GM19455 (cell line): ENCODE data around the gene KDM4C.
"Not testable (repeated sequence)": the region's sequence is repeated elsewhere in the genome, so short reads cannot be mapped to it uniquely, and the experiment has no call there.

Source experiments
- ATAC-seq: cut with Tn5 transposase; IDR thresholded peaks from one replicate; pipeline ENCODE4 v1.9.1; 2021; ENCODE audit not compliant: unreplicated experiment

KDM4C gene

GRCh38 chr9:7154003-7154619, 396.3 kb downstream of the KDM4C start:
- ATAC-seq, result no peak

DNA sequence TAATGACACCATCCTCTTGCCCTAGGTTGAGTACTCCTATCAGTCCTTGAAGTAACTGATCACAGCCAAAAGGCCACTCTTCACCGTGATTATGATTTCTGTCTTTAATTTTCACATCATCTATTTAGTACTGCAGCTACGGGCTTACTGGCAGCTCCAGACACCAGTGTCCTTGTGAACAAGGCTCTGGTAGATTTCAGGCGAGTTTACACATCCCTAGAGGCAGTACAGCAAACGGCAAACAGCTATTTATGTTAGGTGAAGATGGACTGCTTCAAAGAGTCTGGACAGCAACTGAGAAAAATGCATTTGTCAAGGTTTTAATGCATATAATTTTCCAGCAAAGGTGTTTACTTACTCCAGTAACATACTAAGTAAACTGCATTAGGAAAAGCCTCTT, 396.9 kb downstream of the KDM4C start:
- ATAC-seq, result no peak

- ATAC-seq, result no peak
Measured at GRCh38 chr9:7161469-7161868, 403.7 kb downstream of the KDM4C start.

DNA sequence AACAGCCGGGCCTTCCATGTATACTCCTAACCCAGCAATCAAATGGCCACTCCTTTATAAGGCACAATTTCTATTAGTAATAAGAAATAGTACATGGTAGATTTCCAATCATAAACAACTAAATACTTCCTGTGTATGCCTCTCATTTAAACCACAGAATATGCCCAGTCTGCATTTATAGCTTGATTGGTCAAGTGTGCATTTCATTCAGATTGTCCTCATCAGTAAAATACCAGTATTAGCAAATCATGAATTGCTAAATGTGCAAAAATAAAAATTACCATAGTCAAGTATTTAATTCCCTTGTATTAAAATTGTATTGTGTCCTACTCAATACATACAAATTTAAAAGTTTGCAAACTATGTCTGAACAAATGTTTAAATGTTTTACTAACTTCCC, 406.2 kb downstream of the KDM4C start:
- no peak for ATAC-seq

- no peak for ATAC-seq
Measured at GRCh38 chr9:7164440-7165330, 406.9 kb downstream of the KDM4C start.

DNA sequence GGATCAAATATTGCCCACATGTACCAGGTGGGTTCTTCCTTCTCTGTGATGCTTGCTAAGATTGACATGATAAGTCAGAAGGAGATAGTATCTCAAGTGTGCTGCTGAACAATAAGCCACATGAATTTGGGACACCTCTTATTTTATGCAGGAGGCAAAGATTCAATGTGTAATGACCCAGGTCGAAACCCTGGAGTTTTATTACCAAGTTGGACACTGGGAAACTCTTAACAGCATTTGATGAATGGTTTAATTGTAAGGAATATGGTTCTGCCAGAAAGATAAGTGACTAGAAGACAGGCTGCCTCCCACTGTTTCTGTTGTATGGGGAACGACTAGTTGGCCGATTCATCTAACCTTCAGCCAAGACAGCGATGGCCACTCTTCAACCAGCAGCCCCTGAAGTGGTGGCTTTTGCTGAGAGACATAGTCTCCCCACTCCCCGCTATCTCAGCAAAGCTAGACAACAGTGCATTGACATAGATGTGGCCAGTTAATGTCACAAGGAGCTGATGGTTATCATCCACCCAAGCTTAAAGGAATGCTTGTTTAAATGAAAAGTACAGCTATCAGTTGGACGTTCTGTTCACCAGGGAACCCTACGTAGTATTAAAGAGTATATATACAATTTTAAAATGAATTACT, 407.7 kb downstream of the KDM4C start:
- ATAC-seq, result no peak

DNA sequence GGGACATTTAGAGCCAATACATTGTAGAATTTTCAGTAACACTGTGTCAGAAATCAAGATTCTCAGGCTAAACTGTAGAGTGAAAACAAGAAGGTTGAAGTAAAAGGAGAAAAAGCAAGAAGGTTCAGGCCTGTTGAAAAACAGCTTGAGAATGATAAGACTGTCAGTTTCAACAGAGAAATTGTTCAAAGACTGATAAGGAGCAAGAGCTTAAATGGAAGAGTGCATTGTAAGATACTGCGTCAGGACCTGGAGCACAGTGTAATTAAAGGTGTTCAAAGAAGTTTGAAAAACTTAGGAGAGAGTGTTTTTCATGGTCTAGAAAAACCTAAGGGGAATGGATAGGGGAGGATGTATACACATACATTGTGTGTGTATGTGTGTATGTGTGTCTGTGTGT, 408.3 kb downstream of the KDM4C start:
- no peak for ATAC-seq

GRCh38 chr9:7169717-7170389, 412.1 kb downstream of the KDM4C start:
- no peak for ATAC-seq

- no peak for ATAC-seq
Measured at GRCh38 chr9:7171396-7172153, 413.8 kb downstream of the KDM4C start.

- no peak for ATAC-seq
Measured at GRCh38 chr9:7172154-7173115, 414.7 kb downstream of the KDM4C start.

DNA sequence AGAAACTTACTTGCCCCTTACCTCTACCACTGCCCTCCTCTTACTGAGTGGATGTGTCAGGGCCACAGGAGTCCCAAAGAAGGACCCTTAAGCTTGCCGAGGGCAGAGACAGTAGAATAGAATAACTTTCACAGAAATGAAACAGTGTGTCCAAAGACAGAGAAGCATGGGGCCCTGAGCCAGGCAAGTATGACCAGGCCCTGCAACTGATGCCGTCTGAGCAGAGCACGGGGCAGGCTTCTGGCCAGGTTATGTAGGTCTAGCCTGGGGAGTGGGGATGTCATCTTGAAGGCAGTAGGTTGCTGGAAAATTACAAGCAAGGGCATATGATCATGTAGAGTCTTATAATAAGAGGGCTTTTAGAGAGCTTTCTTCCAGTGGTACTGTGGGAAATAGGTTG, 415.4 kb downstream of the KDM4C start:
- no peak for ATAC-seq

- ATAC-seq, result no peak
Measured at GRCh38 chr9:7174301-7174700, 416.5 kb downstream of the KDM4C start.

DNA sequence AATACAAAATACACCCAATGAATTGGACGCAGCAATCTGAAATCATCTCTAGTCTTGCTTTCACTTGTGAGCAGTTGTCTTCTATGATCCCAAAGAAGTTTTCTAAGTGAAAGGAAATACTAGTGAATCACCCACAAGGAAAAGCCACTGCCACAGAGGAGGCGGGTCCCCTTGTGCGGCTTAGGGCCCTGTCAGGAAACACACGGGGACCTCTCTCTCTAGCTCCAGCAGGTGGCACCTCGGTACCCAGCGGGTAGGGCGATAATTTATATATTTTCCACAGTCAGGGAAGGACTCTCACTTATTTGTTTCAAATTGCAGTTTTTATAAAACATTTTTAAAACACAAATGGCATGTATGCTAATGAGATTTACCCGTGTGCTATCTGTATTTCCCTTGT, 417.1 kb downstream of the KDM4C start:
- ATAC-seq, result no peak

DNA sequence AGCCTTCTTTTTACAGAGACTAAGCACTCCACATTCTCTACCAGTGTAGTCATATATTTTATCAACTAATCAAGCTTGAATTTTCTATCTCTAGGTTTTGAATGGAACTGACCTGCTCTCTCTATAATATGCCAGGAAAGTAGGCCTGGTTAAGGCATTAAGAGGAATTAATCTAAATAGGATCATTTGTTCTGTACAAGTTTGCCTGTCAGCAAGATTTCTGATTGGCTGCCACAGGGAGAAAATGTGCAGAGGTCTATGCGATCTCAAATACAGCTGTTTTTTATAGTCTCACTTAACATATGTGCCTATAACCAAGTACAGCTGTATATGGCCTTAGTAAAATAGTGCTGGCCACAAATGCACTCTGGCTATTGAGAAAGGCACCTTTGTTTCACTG, 418.8 kb downstream of the KDM4C start:
- no peak for ATAC-seq

- ATAC-seq, result no peak
Measured at GRCh38 chr9:7177383-7177782, 419.6 kb downstream of the KDM4C start.

- ATAC-seq, result no peak
Measured at GRCh38 chr9:7178729-7179128, 421.0 kb downstream of the KDM4C start.

GRCh38 chr9:7180247-7180646, 422.5 kb downstream of the KDM4C start:
- ATAC-seq, result no peak

DNA sequence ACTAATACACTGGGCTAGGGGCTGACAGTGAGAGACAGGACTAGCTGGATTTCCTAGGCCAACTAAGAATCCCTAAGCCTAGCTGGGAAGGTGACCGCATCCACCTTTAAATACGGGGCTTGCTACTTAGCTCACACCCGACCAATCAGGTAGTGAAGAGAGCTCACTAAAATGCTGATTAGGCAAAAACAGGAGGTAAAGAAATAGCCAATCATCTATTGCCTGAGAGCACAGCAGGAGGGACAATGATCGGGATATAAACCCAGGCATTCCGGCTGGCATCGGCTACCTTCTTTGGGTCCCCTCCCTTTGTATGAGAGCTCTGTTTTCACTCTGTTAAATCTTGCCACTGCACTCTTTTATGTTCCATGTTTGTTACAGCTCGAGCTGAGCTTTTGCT, 425.4 kb downstream of the KDM4C start:
- ATAC-seq, result not testable (repeated sequence)

DNA sequence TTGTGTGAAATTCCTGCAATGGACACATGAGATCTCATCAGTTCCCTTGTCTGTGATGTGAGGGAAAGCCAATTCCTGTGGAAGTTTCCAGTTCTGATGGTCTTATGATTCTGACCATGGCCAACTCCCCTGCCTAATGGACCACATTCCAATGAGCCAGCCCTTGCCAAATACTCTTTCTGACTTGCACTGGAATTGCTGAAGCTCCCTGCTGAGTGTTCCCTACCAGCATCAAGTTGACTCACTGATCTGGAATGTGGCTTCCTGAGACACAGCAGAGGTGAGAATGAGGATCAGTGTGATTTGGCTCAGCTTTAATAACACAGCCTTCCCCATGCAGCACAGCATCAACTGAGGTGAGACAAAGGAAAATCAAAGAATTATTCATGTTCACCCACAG, 427.8 kb downstream of the KDM4C start:
- no peak for ATAC-seq

DNA sequence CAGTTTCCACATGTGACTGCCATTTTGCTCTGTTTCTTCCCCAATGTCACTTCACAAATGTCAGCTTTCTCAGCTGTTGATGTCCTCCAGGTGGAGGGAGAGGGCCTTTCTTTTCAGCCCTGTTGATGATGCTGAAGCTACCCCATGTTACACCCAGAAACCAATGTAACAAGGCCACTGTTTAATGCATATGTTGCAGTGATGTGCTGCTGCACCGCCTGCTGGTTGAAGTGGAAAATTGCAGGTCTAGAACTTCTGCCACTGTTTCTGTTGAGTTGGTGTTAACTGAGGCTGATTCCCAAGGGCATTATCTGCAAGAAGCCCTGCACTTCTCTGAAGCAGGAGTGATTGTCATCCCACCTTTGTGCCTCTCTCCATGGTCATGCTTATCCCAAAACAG, 428.4 kb downstream of the KDM4C start:
- no peak for ATAC-seq
